Retinal pigment epithelial cell (primary cell): Measurements from ENCODE around the gene EZH1.

Experiments used
- DNase-seq: peaks from one replicate; pipeline ENCODE4 v3.0.0-alpha.2; 2010; ENCODE audit warnings: low read depth
- H3K4me3 ChIP-seq: 2 replicates; pipeline ENCODE4 v1.5.1; 2011; ENCODE audit warnings: mild to moderate bottlenecking, low read length, control low read depth, moderate library complexity
- CTCF ChIP-seq: conservative IDR thresholded peaks from 2 replicates; pipeline ENCODE4 v1.5.1; 2011; ENCODE audit warnings: low read depth, low read length, control low read depth, inconsistent platforms

The EZH1 gene

GRCh38 chr17:42695500-42695899 lies 49.3 kb downstream of the EZH1 start:
- no peak overlapping the region for H3K4me3 ChIP-seq

GRCh38 chr17:42694524-42694923 lies 50.3 kb downstream of the EZH1 start:
- DNase-seq: no peak
- no peak overlapping the region for H3K4me3 ChIP-seq
- TF ChIP-seq CTCF: no peak

More at GRCh38 chr17:42695500-42695899, 49.3 kb downstream of the EZH1 start:
- no peak for TF ChIP-seq CTCF
- no peak for DNase-seq

GRCh38 chr17:42692489-42692888 lies 52.4 kb downstream of the EZH1 start:
- no peak overlapping the region for H3K4me3 ChIP-seq
- no peak for TF ChIP-seq CTCF

GRCh38 chr17:42691021-42691545 lies 53.8 kb downstream of the EZH1 start:
- no peak for TF ChIP-seq CTCF
- DNase-seq: no peak
- no peak overlapping the region for H3K4me3 ChIP-seq

More at GRCh38 chr17:42692489-42692888, 52.4 kb downstream of the EZH1 start:
- DNase-seq: no peak

- H3K4me3 ChIP-seq: no peak overlapping the region
- DNase-seq: no peak
- no peak for TF ChIP-seq CTCF
These were observed 54.2 kb downstream of the EZH1 start for GRCh38 chr17:42690596-42690995.

- no peak for DNase-seq
- no peak for TF ChIP-seq CTCF
- H3K4me3 ChIP-seq: no peak overlapping the region
These were observed 57.0 kb downstream of the EZH1 start for GRCh38 chr17:42687707-42688320.

- no peak for TF ChIP-seq CTCF
- H3K4me3 ChIP-seq: no peak overlapping the region
- DNase-seq: no peak
These were observed 58.2 kb downstream of the EZH1 start for GRCh38 chr17:42686520-42687128.
